SKM-1 (cell line): ENCODE results near the gene TMEM37.

ENCODE experiments used
- DNase-seq: peaks from one replicate; lab custom pipeline; 2025; ENCODE audit not compliant: unreplicated experiment; lab: John Stamatoyannopoulos, UW

TMEM37 gene

GRCh38 chr2:119453972-119454593, 22.4 kb downstream of the TMEM37 start:
- DNase-seq = no peak

- no peak for DNase-seq
Measured at GRCh38 chr2:119455066-119455718, 23.5 kb downstream of the TMEM37 start.

GRCh38 chr2:119460076-119460475, 28.4 kb downstream of the TMEM37 start:
- DNase-seq = no peak

GRCh38 chr2:119461811-119462210, 30.2 kb downstream of the TMEM37 start:
- DNase-seq = no peak

- DNase-seq = no peak
Measured at GRCh38 chr2:119462574-119462973, 30.9 kb downstream of the TMEM37 start.

- no peak for DNase-seq
Measured at GRCh38 chr2:119463136-119463535, 31.5 kb downstream of the TMEM37 start.

GRCh38 chr2:119463990-119464389, 32.3 kb downstream of the TMEM37 start:
- DNase-seq = no peak

GRCh38 chr2:119464981-119465380, 33.3 kb downstream of the TMEM37 start:
- no peak for DNase-seq

GRCh38 chr2:119465687-119466086, 34.0 kb downstream of the TMEM37 start:
- DNase-seq = no peak

GRCh38 chr2:119466373-119466772, 34.7 kb downstream of the TMEM37 start:
- no peak for DNase-seq

- DNase-seq = no peak
Measured at GRCh38 chr2:119468154-119468955, 36.7 kb downstream of the TMEM37 start.

GRCh38 chr2:119469131-119469530, 37.5 kb downstream of the TMEM37 start:
- no peak for DNase-seq

- DNase-seq = no peak
Measured at GRCh38 chr2:119469661-119470297, 38.1 kb downstream of the TMEM37 start.

GRCh38 chr2:119472749-119473148, 41.1 kb downstream of the TMEM37 start:
- no peak for DNase-seq

- no peak for DNase-seq
Measured at GRCh38 chr2:119473621-119474370, 42.1 kb downstream of the TMEM37 start.

GRCh38 chr2:119474371-119475224, 42.9 kb downstream of the TMEM37 start:
- no peak for DNase-seq

- no peak for DNase-seq
Measured at GRCh38 chr2:119475225-119475856, 43.7 kb downstream of the TMEM37 start.

GRCh38 chr2:119475857-119476244, 44.2 kb downstream of the TMEM37 start:
- DNase-seq = no peak

- DNase-seq = peak; percentile 31
Measured at GRCh38 chr2:119476301-119477112, 44.9 kb downstream of the TMEM37 start.
